Measurements from ENCODE around the gene HYDIN.

HYDIN gene

GRCh38 chr16:70809392-70810060, 421.0 kb downstream of the HYDIN start:
- DNase-seq: peak; percentile 46

GRCh38 chr16:70808371-70808770, 422.2 kb downstream of the HYDIN start:
- DNase-seq: no peak

DNA sequence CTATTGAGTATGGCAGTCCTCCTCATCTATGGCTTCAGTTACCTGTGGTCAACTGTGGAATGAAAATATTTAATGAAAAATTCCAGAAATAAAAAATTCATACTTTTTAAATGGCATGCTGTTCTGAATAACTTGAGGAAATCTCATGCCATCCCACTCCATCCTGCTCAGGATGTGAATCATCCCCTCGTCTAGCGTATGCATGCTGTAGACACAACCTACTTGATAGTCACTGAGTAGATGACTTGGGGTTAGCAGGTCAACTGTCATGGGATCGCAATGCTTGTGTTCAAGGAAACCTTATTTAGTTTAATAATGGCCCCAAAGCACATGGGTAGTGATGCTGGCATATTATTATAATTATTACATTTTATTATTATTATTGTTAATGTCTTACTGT, 424.7 kb downstream of the HYDIN start:
- no peak for DNase-seq

- DNase-seq: no peak
Observed at GRCh38 chr16:70805380-70805779, 425.1 kb downstream of the HYDIN start.

DNA sequence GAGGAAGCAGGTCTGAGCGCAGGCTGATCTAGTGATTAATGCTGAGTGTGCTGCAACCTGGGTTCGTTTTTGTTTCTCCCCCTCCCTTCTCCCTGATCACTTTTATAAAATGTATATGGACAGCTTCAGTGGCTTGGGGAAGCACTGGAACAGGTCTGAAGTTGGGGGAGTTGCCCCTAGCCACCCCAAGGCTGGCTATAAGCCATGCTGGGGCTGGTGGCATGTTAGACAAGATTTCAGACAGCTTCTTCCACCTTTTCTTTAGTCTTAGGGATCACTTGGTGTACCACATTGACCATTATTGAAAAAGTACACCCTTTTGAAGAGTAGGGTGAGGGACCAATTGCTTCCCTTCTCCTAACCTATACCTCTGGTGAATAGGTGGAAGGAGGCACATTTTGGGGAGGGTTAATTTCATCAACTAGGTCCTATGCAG, 425.8 kb downstream of the HYDIN start:
- DNase-seq: no peak

GRCh38 chr16:70804153-70804733, 426.3 kb downstream of the HYDIN start:
- DNase-seq: no peak

- no peak for DNase-seq
Observed at GRCh38 chr16:70803319-70803718, 427.2 kb downstream of the HYDIN start.

DNA sequence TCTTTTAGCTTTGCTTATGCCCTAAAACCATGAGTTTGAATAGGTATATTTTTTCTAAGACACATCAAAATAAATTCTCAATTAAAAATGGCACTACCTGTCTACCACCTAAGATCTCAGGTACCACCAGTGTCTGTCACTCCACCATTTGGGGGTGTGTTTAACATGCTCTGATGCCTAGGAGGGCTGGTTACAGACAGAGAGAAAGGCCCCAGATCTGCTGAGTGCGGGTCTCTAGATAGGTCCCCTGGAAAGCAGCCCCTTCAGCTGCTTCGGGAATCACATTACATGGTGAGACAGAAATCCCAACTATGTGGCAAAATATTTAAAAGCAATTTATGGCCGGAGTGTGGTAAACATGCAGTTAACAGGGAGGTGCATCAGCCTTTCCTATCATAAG, 428.9 kb downstream of the HYDIN start:
- DNase-seq: no peak

- peak; percentile 93 for DNase-seq
Observed at GRCh38 chr16:70800781-70801480, 429.6 kb downstream of the HYDIN start, which contains the start of gene VAC14. VAC14 (minus strand) TSS chr16:70801158; CDS start chr16:70800900, 258 bp downstream.

- no peak for DNase-seq
Observed at GRCh38 chr16:70800311-70800710, 430.2 kb downstream of the HYDIN start.

GRCh38 chr16:70796301-70796700, 434.2 kb downstream of the HYDIN start:
- DNase-seq: no peak

DNA sequence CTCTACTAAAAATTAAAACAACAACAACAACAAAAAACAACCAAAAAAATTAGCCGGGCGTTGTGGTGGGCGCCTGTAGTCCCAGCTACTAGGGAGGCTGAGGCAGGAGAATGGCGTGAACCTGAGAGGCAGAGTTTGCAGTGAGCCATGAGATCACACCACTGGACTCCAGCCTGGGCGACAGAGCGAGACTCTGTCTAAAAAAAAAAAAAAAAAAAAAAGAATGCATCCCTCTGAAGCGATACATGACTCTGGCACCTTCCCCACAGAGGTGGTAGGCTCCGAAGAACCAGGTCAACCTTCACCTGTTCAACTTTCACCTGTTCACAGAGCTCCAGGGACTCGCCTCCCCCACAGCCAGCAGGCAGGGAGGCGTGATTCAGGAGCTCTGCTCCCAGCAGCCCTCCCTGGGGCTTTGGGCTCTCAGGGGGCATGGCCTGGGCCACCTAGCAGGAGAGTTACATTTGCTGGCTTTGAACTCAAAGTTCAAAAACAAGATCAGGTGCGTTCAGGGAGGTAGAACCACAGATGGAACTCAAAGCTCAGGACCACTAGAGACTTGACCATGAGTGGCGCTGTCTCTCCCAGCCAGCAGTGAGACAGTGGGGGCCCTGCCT, 435.1 kb downstream of the HYDIN start:
- no peak for DNase-seq

GRCh38 chr16:70793851-70794502, 436.5 kb downstream of the HYDIN start:
- DNase-seq: no peak

- no peak for DNase-seq
Observed at GRCh38 chr16:70790815-70791214, 439.7 kb downstream of the HYDIN start.

GRCh38 chr16:70789595-70790447, 440.7 kb downstream of the HYDIN start:
- no peak for DNase-seq

- DNase-seq: no peak
Observed at GRCh38 chr16:70788668-70789594, 441.6 kb downstream of the HYDIN start.

GRCh38 chr16:70786020-70786755, 444.3 kb downstream of the HYDIN start:
- DNase-seq: no peak

GRCh38 chr16:70784692-70785555, 445.6 kb downstream of the HYDIN start:
- DNase-seq: no peak

GRCh38 chr16:70782237-70782636, 448.3 kb downstream of the HYDIN start:
- DNase-seq: no peak
